Keratinocyte (primary cell): Measurements from ENCODE around the gene OPRL1.

Experiments
- CTCF ChIP-seq, 3 experiments: IDR thresholded peaks in 1 of 3; conservative IDR thresholded peaks in 1 of 3; optimal IDR thresholded peaks in 1 of 3; 2 replicates in 2 of 3; 3 replicates in 1 of 3; pipeline versions ENCODE3 to v1.5.1; 2011; ENCODE audit warnings: low read length in 3 of 3, mild to moderate bottlenecking in 3 of 3, moderate library complexity in 2 of 3, control low read depth in 1 of 3, inconsistent platforms in 1 of 3; ENCODE audit not compliant: insufficient read depth in 2 of 3; ENCODE audit errors: extremely low read depth in 1 of 3
- EZH2 ChIP-seq: IDR thresholded peaks from one replicate; pipeline ENCODE4 v1.6.1; 2012; ENCODE audit warnings: inconsistent platforms, mild to moderate bottlenecking, low read length, moderate library complexity

DNA sequence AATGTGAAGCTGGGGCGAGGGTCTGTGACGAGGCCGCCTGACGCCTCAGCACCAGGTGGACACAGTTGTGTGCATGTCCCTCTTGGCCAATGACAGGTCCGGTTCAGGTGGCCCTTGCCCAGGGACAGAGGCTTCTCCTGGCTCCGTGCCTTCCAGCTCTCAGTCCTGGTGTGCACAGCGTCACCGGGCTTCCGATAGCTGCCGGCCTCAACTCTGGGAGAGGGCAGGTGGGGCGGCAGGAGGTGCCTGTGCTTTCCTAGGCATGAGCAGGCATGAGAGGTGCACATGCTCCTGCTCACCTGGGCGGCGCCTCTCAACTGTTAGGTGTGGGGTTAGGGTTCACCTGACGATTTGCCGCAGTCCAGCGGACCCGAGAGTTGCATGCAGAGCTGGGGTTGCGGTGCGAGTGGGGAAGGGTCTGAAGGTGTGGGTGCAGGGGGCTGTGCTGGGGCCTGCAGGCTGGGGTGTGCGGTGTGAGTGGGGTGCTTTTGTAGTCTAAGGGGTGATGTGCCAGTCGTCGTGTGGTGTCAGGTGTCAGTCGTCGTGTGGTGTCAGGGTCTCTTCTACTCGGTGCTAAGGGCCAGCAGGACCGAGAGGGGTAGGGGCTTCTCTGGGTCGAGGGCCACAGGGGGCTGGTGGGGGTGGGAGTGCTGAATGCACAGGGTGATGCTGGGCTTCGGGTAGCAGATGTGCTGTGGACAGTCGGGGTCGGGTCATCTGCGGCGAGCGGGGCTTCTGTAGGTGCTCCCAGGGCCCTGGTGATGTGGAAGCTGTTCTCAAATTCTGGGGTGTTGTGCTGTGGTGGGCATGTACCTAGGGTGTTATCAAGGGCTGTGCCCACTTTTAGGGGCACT, 26.7 kb upstream of the OPRL1 start:
- TF ChIP-seq CTCF (optimal IDR thresholded peaks at IDR 0.05 in 1 of 3, IDR thresholded peaks at IDR 0.05 in 1 of 3, conservative IDR thresholded peaks at IDR 0.05 in 1 of 3; ENCODE audit: extremely low read depth in 1 of 3, insufficient read depth in 2 of 3, low read length in 3 of 3): peak in 1 of 3 experiments; percentile 2
- TF ChIP-seq EZH2: no peak
